HFF-Myc (cell line): Measurements from ENCODE around the gene POU3F3.

ENCODE experiments used
- DNase-seq: peaks from one replicate; pipeline ENCODE4 v3.0.0-alpha.2; 2011; ENCODE audit warnings: low read depth; ENCODE audit errors: extremely low read depth
- H3K4me3 ChIP-seq: replicated peaks from 2 replicates; pipeline ENCODE4 v1.5.1; 2011; ENCODE audit warnings: low read depth, mild to moderate bottlenecking, control low read depth, low read length
- CTCF ChIP-seq: IDR thresholded peaks from 2 replicates; pipeline ENCODE4 v1.5.1; 2012; ENCODE audit warnings: mild to moderate bottlenecking, low read depth, low read length, control low read depth; ENCODE audit errors: missing control alignments

Gene POU3F3

GRCh38 chr2:104889291-104889959 is 35.5 kb downstream of the POU3F3 start:
- no peak for TF ChIP-seq CTCF
- no peak for DNase-seq
- H3K4me3 ChIP-seq: no peak overlapping the region

- no peak overlapping the region for H3K4me3 ChIP-seq
- DNase-seq: no peak
- no peak for TF ChIP-seq CTCF
These were observed 36.2 kb downstream of the POU3F3 start for GRCh38 chr2:104889960-104890684.

- DNase-seq: no peak
- no peak for TF ChIP-seq CTCF
These were observed 36.8 kb downstream of the POU3F3 start for GRCh38 chr2:104890685-104891069.

GRCh38 chr2:104891145-104891544 is 37.2 kb downstream of the POU3F3 start:
- no peak for DNase-seq
- H3K4me3 ChIP-seq: no peak overlapping the region
- TF ChIP-seq CTCF: no peak

More at GRCh38 chr2:104890685-104891069, 36.8 kb downstream of the POU3F3 start:
- no peak overlapping the region for H3K4me3 ChIP-seq

- no peak for DNase-seq
- H3K4me3 ChIP-seq: no peak overlapping the region
- no peak for TF ChIP-seq CTCF
These were observed 42.5 kb downstream of the POU3F3 start for GRCh38 chr2:104896446-104896845.

- no peak for DNase-seq
- no peak overlapping the region for H3K4me3 ChIP-seq
- TF ChIP-seq CTCF: no peak
These were observed 43.7 kb downstream of the POU3F3 start for GRCh38 chr2:104897515-104898184.
